H9 (cell line): ENCODE data around the gene DLG2. TPM values are rescaled to one million over a fixed set of nuclear protein-coding genes. Genes with fewer than 3 reads are reported as not detected.
A peak's percentile ranks its signal among the peaks of the same experiment; 100 is the strongest.

Experiments
- DNase-seq: peaks from one replicate; pipeline ENCODE4 v3.0.0-alpha.2; 2017
- H2AFZ ChIP-seq: one replicate; pipeline ENCODE4 v1.6.1; 2013; ENCODE audit warnings: mild to moderate bottlenecking, low read length, control low read depth, moderate library complexity
- H2AK5ac ChIP-seq: 2 replicates; pipeline ENCODE4 v1.6.1; 2013; ENCODE audit warnings: low read length, control low read depth, mixed read lengths; ENCODE audit not compliant: insufficient read length
- H2BK120ac ChIP-seq: one replicate; pipeline ENCODE4 v1.6.1; 2013; ENCODE audit warnings: low read depth, mild to moderate bottlenecking, low read length, control low read depth, inconsistent platforms; ENCODE audit not compliant: poor library complexity, severe bottlenecking
- H2BK12ac ChIP-seq: 2 replicates; pipeline ENCODE4 v1.6.1; 2013; ENCODE audit warnings: low read length, control low read depth, mixed read lengths, low read depth; ENCODE audit not compliant: insufficient read length
- H2BK15ac ChIP-seq: 2 replicates; pipeline ENCODE4 v1.6.1; 2013; ENCODE audit warnings: low read depth, low read length, control low read depth
- H2BK20ac ChIP-seq: one replicate; pipeline ENCODE4 v1.6.1; 2013; ENCODE audit warnings: low read depth, mild to moderate bottlenecking, low read length, control low read depth, inconsistent platforms; ENCODE audit not compliant: poor library complexity, severe bottlenecking
- H2BK5ac ChIP-seq: 2 replicates; pipeline ENCODE4 v1.6.1; 2013; ENCODE audit warnings: low read length, control low read depth, mixed read lengths; ENCODE audit not compliant: insufficient read length
- H3K14ac ChIP-seq: 2 replicates; pipeline ENCODE4 v1.6.1; 2013; ENCODE audit warnings: low read length, control low read depth; ENCODE audit not compliant: insufficient read depth
- H3K18ac ChIP-seq: 2 replicates; pipeline ENCODE4 v1.6.1; 2013; ENCODE audit warnings: low read depth, mild to moderate bottlenecking, mixed read lengths, low read length, control low read depth; ENCODE audit not compliant: insufficient read length
- H3K23ac ChIP-seq: 2 replicates; pipeline ENCODE4 v1.6.1; 2013; ENCODE audit warnings: low read length, control low read depth, mixed read lengths, low read depth; ENCODE audit not compliant: insufficient read length
- H3K23me2 ChIP-seq: 2 replicates; pipeline ENCODE4 v1.6.1; 2013; ENCODE audit warnings: low read depth, mild to moderate bottlenecking, mixed read lengths, low read length, control low read depth; ENCODE audit not compliant: insufficient read length, poor library complexity, severe bottlenecking
- H3K27ac ChIP-seq: 2 replicates; pipeline ENCODE4 v1.5.1; 2013; ENCODE audit warnings: low read length, control low read depth, mixed read lengths, low read depth; ENCODE audit not compliant: insufficient read length
- H3K27me3 ChIP-seq: 2 replicates; pipeline ENCODE4 v1.6.1; 2013; ENCODE audit warnings: low read length, control low read depth, inconsistent platforms; ENCODE audit not compliant: insufficient read depth
- H3K4ac ChIP-seq: 2 replicates; pipeline ENCODE4 v1.6.1; 2013; ENCODE audit warnings: low read depth, mild to moderate bottlenecking, control low read depth, inconsistent platforms, low read length, moderate library complexity
- H3K4me1 ChIP-seq: 2 replicates; pipeline ENCODE4 v1.6.1; 2013; ENCODE audit warnings: low read length, control low read depth, inconsistent platforms; ENCODE audit not compliant: insufficient read depth
- H3K4me2 ChIP-seq: 2 replicates; pipeline ENCODE4 v1.6.1; 2013; ENCODE audit warnings: low read length, control low read depth, mixed read lengths; ENCODE audit not compliant: insufficient read length, insufficient read depth
- H3K56ac ChIP-seq: 2 replicates; pipeline ENCODE4 v1.6.1; 2013; ENCODE audit warnings: low read depth, mild to moderate bottlenecking, mixed read lengths, low read length, control low read depth; ENCODE audit not compliant: insufficient read length
- H3K79me1 ChIP-seq: 2 replicates; pipeline ENCODE4 v1.6.1; 2013; ENCODE audit warnings: low read depth, mild to moderate bottlenecking, moderate library complexity, low read length, control low read depth, inconsistent platforms; ENCODE audit not compliant: insufficient read depth, poor library complexity, severe bottlenecking
- H3K79me2 ChIP-seq: 2 replicates; pipeline ENCODE4 v1.6.1; 2013; ENCODE audit warnings: low read length, control low read depth, inconsistent platforms; ENCODE audit not compliant: insufficient read depth
- H3K9ac ChIP-seq: 2 replicates; pipeline ENCODE4 v1.6.1; 2013; ENCODE audit warnings: low read length, control low read depth, mixed read lengths; ENCODE audit not compliant: insufficient read length; ENCODE audit errors: extremely low read depth
- H3K9me3 ChIP-seq: one replicate; pipeline ENCODE4 v1.6.1; 2013; ENCODE audit warnings: low read depth, low read length, inconsistent platforms; ENCODE audit not compliant: control insufficient read depth
- H3T11ph ChIP-seq: one replicate; pipeline ENCODE4 v1.6.1; 2013; ENCODE audit warnings: mild to moderate bottlenecking, low read length, control low read depth, inconsistent platforms
- H4K20me1 ChIP-seq: one replicate; pipeline ENCODE4 v1.6.1; 2013; ENCODE audit not compliant: control insufficient read depth, insufficient read length, insufficient read depth
- H4K5ac ChIP-seq: 2 replicates; pipeline ENCODE4 v1.6.1; 2013; ENCODE audit warnings: low read depth, mild to moderate bottlenecking, mixed read lengths, low read length, control low read depth; ENCODE audit not compliant: insufficient read length
- H4K8ac ChIP-seq: replicated peaks from 2 replicates; pipeline ENCODE4 v1.6.1; 2013; ENCODE audit warnings: low read length, control low read depth, mixed read lengths, low read depth; ENCODE audit not compliant: insufficient read length
- H4K91ac ChIP-seq: 2 replicates; pipeline ENCODE4 v1.6.1; 2013; ENCODE audit warnings: low read depth, mild to moderate bottlenecking, moderate library complexity, mixed read lengths, low read length, control low read depth; ENCODE audit not compliant: insufficient read length
- H3K27ac Mint-ChIP-seq, 3 experiments: 2 replicates in 2 of 3; 3 replicates in 1 of 3; pipeline ENCODE4 v1.8.0; 2020 to 2021; ENCODE audit warnings: mixed read lengths in 3 of 3, mild to moderate bottlenecking in 1 of 3, moderate library complexity in 1 of 3
- H3K27me3 Mint-ChIP-seq: 2 replicates; pipeline ENCODE4 v1.8.0; 2021; ENCODE audit warnings: low read depth, mild to moderate bottlenecking, moderate library complexity, mixed read lengths
- H3K36me3 Mint-ChIP-seq, 3 experiments: 2 replicates in 2 of 3; 3 replicates in 1 of 3; pipeline ENCODE4 v1.8.0; 2020 to 2021; ENCODE audit warnings: low read depth in 3 of 3, mixed read lengths in 3 of 3; ENCODE audit not compliant: insufficient read depth in 1 of 3
- H3K4me1 Mint-ChIP-seq, 2 experiments: 2 replicates each; pipeline ENCODE4 v1.8.0; 2020; ENCODE audit warnings: mixed read lengths in 2 of 2
- H3K4me3 Mint-ChIP-seq, 2 experiments: 2 replicates in 1 of 2; 3 replicates in 1 of 2; pipeline ENCODE4 v1.8.0; 2020 to 2021; ENCODE audit warnings: mild to moderate bottlenecking in 2 of 2, mixed read lengths in 2 of 2, moderate library complexity in 1 of 2
- H3K9me3 Mint-ChIP-seq, 2 experiments: 2 replicates in 1 of 2; 3 replicates in 1 of 2; pipeline ENCODE4 v1.8.0; 2020; ENCODE audit warnings: mild to moderate bottlenecking in 2 of 2, mixed read lengths in 2 of 2, moderate library complexity in 1 of 2
- CTCF ChIP-seq: fragments of 200-600 bp; sonication (generic); conservative IDR thresholded peaks from 3 replicates; pipeline ENCODE4 v1.8.0; 2021; ENCODE audit warnings: antibody characterized with exemption, mild to moderate bottlenecking
- total RNA-seq: library from RNA; stranded (reverse); gene quantifications from 2 replicates; pipeline ENCODE4 v1.2.1, GENCODE V29; 2021

The DLG2 gene
- total RNA-seq, 1 experiment from 2014 or later, result 8.0 TPM

DNA sequence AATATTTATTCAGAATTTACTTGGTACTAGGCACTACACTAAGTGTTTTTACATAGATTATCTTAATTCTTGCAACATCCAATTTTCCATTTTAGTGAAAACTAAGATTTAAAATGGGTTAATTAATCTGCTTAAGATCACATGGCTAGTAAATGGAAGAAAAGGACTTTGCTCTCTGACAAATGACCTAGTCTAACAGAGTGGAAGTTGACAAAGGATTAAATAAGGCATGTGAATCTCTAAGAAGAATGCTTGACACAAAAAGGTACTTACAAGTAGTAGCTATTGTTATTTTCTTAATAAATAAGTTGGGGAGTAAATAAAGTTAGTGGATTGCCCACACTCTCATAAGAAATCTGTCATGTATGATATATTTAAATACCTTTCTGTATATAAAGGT, 584.8 kb downstream of the DLG2 start:
- no peaks in the 10 kb centered on the region for H3K9me3 ChIP-seq
- H3K9me3 Mint-ChIP-seq, result no peaks in the 10 kb centered on the region
- no peak overlapping the region for H2BK5ac ChIP-seq
- no peak overlapping the region for H3K9ac ChIP-seq
- no peak overlapping the region for H3K23ac ChIP-seq
- no peaks in the 10 kb centered on the region for H3K79me2 ChIP-seq
- H3K14ac ChIP-seq, result no peak overlapping the region
- H3K56ac ChIP-seq, result no peak overlapping the region
- no peak overlapping the region for H2AK5ac ChIP-seq
- H3K27ac Mint-ChIP-seq, result 0 out of 7 replicates have a peak overlapping the region, but pooled peaks of 1 of the 3 experiments have one; percentile 20
- H3K18ac ChIP-seq, result no peak overlapping the region
- no peak overlapping the region for H4K5ac ChIP-seq
- no peak overlapping the region for H2BK15ac ChIP-seq
- DNase-seq, result no peak
- peaks cover 8 to 10% of the 10 kb centered on the region in 2 experiments for H3K4me1 Mint-ChIP-seq
- H4K8ac ChIP-seq, result no peak overlapping the region
- no peaks in the 10 kb centered on the region for H3K79me1 ChIP-seq
- no peaks in the 10 kb centered on the region for H3K36me3 Mint-ChIP-seq
- no peak overlapping the region for H3K4me2 ChIP-seq
- no peak overlapping the region for H2AFZ ChIP-seq
- no peak overlapping the region for H3T11ph ChIP-seq
- no peak overlapping the region for H2BK120ac ChIP-seq
- no peaks in the 10 kb centered on the region for H3K27me3 Mint-ChIP-seq
- H2BK12ac ChIP-seq, result no peak overlapping the region
- H4K91ac ChIP-seq, result no peak overlapping the region
- no peaks in the 10 kb centered on the region for H3K27me3 ChIP-seq
- H3K27ac ChIP-seq, result no peak overlapping the region
- no peaks in the 10 kb centered on the region for H3K4me1 ChIP-seq
- H3K4ac ChIP-seq, result no peak overlapping the region
- no peaks in the 10 kb centered on the region for H3K23me2 ChIP-seq
- TF ChIP-seq CTCF, result no peak
- H2BK20ac ChIP-seq, result no peak overlapping the region
- H4K20me1 ChIP-seq, result no peaks in the 10 kb centered on the region
- no peak overlapping the region for H3K4me3 Mint-ChIP-seq
